Upper lobe of left lung (tissue), 6 donors: ENCODE results near the gene NSUN5. TPM values are rescaled to one million over a fixed set of nuclear protein-coding genes. Genes with fewer than 3 reads are reported as not detected.
"Not testable (repeated sequence)": the region's sequence is repeated elsewhere in the genome, so short reads cannot be mapped to it uniquely, and the experiment has no call there.

Experiments used
- ATAC-seq, 2 donors: fragments of 200-7000 bp; cut with Tn5 transposase; one replicate each; pipeline ENCODE4 v1.9.1; 2022; ENCODE audit warnings: mild to moderate bottlenecking in 2 of 2, moderate library complexity in 2 of 2; ENCODE audit not compliant: low FRiP score in 2 of 2
- DNase-seq, 2 donors: peaks; one replicate each; pipeline ENCODE4 v3.0.0-alpha.2; 2019 to 2020
- H3K27ac ChIP-seq, 4 donors: fragments of 200-600 bp; sonication (generic); one replicate each; pipeline ENCODE4 v1.5.1; 2016 to 2019
- H3K27me3 ChIP-seq, 4 donors: fragments of 200-600 bp; sonication (generic); one replicate each; pipeline ENCODE4 v1.5.1; 2017 to 2019
- H3K36me3 ChIP-seq, 4 donors: fragments of 200-600 bp; sonication (generic); one replicate each; pipeline ENCODE4 v1.5.1; 2016 to 2019
- H3K4me1 ChIP-seq, 4 donors: fragments of 200-600 bp; sonication (generic); one replicate each; pipeline ENCODE4 v1.5.1; 2018 to 2019
- H3K4me3 ChIP-seq, 4 donors: fragments of 200-600 bp; sonication (generic); one replicate each; pipeline ENCODE4 v1.5.1; 2017 to 2019; ENCODE audit warnings: mild to moderate bottlenecking in 2 of 4, moderate library complexity in 1 of 4
- H3K9me3 ChIP-seq, 4 donors: fragments of 200-600 bp; sonication (generic); one replicate each; pipeline ENCODE4 v1.5.1; 2018 to 2019
- EP300 ChIP-seq, 4 donors: sonication (generic); formaldehyde crosslinking; IDR thresholded peaks; one replicate each; pipeline ENCODE4 v1.5.1; 2017; ENCODE audit warnings: antibody characterized with exemption in 4 of 4, control low read depth in 2 of 4
- POLR2A ChIP-seq, 4 donors: fragments of 450-650 bp; IDR thresholded peaks; one replicate each; pipeline ENCODE4 v1.5.1; 2016 to 2017; ENCODE audit warnings: antibody characterized with exemption in 4 of 4, mild to moderate bottlenecking in 2 of 4
- POLR2AphosphoS5 ChIP-seq, 2 donors: sonication (generic); formaldehyde crosslinking; IDR thresholded peaks; one replicate each; pipeline ENCODE4 v1.5.1; 2017; ENCODE audit warnings: antibody characterized with exemption in 2 of 2
- WGBS, 2 donors: methylation state at CpG; one replicate each; pipeline ENCODE4 v1.1.5; 2017 to 2018; 5-methylcytosine and 5-hydroxymethylcytosine counted together
- total RNA-seq, 6 donors: library from RNA; depleted of rRNA in 4 of 6; stranded (reverse); fragments of >200 nt in 4 of 6; gene quantifications; one replicate each; pipeline versions ENCODE4 v1.1.0 to v1.2.1, GENCODE V29; 2016 to 2021
- TF ChIP-seq, protein P1 (sequence below), 6 experiments: fragments of 450-650 bp in 4 of 6; fragments of 200-600 bp in 2 of 6; sonication (generic) in 2 of 6; IDR thresholded peaks; one replicate each; pipeline ENCODE4 v1.5.1; 2016 to 2019; ENCODE audit warnings: antibody characterized with exemption in 6 of 6
- donor health status: DM: no; HTN: no; CAD: no; lungs with moderate emphysema.
- donor health status: DM: no; HTN: yes; CAD: no; lungs with severe emphysema.

Gene NSUN5
- total RNA-seq, 6 donors from 2014 or later = 19.4 to 34.5 (median 30.9) TPM

DNA sequence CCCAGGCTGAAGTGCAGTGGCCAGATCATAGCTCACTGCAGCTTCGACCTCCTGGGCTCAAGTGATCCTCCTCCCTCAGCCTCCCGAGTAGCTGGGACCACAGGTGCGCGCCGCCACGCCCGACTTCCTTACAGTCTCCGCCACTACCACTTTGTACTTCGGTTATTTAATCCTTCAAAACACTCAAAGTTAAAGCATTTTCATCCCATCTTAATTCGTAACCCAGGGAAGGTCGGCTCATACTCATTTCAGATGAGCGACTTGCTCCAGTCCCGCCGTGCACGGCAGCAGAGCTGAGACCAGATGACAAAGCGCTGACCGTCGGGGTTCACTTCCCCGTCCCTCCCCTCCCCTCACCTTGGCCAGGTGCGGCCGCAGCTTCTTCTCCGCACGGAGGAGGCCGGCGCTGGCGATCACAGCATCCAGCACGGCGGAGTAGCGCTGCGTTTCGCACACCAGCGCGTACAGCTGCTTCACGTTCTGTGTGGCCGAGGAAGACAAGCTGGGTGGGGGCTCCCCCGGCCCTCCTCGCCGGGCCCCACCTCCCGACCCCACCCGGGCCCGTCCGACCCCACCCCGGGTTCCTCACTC is 457 bp downstream of the NSUN5 start:
- no peaks in the 10 kb centered on the region for H3K27me3 ChIP-seq
- peaks cover 4 to 35% (median 29%) of the 10 kb centered on the region in 4 donors for H3K36me3 ChIP-seq
- WGBS, 2 donors = 15 to 26% methylated on average over 25 to 37 of the region's 43 CpGs
- H3K4me3 ChIP-seq = peak overlapping the region; percentile 69 to 98 (median 84)
- DNase-seq (peak in 1 of 2 donors; percentile 80), ATAC-seq (peak; percentile 52 to 53)
- peaks cover 8 to 24% (median 14%) of the 10 kb centered on the region in 4 donors for H3K4me1 ChIP-seq
- no peaks in the 10 kb centered on the region for H3K9me3 ChIP-seq
- TF ChIP-seq POLR2AphosphoS5 (IDR thresholded peaks at IDR 0.05) (no peak), EP300 (IDR thresholded peaks at IDR 0.05) (no peak), POLR2A (IDR thresholded peaks at IDR 0.05) (no peak)
- TF ChIP-seq, protein P1, sequence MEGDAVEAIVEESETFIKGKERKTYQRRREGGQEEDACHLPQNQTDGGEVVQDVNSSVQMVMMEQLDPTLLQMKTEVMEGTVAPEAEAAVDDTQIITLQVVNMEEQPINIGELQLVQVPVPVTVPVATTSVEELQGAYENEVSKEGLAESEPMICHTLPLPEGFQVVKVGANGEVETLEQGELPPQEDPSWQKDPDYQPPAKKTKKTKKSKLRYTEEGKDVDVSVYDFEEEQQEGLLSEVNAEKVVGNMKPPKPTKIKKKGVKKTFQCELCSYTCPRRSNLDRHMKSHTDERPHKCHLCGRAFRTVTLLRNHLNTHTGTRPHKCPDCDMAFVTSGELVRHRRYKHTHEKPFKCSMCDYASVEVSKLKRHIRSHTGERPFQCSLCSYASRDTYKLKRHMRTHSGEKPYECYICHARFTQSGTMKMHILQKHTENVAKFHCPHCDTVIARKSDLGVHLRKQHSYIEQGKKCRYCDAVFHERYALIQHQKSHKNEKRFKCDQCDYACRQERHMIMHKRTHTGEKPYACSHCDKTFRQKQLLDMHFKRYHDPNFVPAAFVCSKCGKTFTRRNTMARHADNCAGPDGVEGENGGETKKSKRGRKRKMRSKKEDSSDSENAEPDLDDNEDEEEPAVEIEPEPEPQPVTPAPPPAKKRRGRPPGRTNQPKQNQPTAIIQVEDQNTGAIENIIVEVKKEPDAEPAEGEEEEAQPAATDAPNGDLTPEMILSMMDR (IDR thresholded peaks at IDR 0.05) = no peak
- H3K27ac ChIP-seq = peak overlapping the region; percentile 60 to 86 (median 81)

DNA sequence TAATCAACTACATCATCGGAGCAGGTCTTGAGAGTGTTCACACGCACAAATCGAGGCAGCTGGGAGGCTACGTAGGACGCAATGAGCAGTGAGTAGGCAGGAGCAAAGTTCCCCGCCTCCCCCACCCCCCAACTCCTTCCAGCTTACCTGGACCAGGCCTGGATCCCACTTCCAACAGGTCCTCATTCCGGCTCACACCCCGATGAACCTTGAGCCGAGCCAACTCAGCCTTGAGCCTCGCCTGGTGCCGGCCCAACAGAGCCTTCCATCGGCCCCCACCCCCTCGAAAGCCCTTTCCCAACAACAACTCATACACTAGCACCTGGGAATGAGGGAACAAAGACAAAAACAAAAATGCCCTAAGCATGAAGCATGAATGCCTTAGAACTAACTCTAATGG is 1.2 kb downstream of the NSUN5 start:
- Histone ChIP-seq H3K36me3 (peaks cover 4 to 39% (median 33%) of the 10 kb centered on the region in 4 donors), H3K4me1 (peaks cover 8 to 24% (median 14%) of the 10 kb centered on the region in 4 donors), H3K9me3 (no peaks in the 10 kb centered on the region), H3K27me3 (no peaks in the 10 kb centered on the region), H3K27ac (no peak overlapping the region), H3K4me3 (peak overlapping the region in 1 of 4 donors; percentile 98)
- WGBS, 2 donors = 94% methylated on average over 13 of the region's 13 CpGs
- DNase-seq (no peak), ATAC-seq (no peak)
- TF ChIP-seq, protein P1 (IDR thresholded peaks at IDR 0.05) = no peak
- TF ChIP-seq POLR2A (IDR thresholded peaks at IDR 0.05) = no peak

DNA sequence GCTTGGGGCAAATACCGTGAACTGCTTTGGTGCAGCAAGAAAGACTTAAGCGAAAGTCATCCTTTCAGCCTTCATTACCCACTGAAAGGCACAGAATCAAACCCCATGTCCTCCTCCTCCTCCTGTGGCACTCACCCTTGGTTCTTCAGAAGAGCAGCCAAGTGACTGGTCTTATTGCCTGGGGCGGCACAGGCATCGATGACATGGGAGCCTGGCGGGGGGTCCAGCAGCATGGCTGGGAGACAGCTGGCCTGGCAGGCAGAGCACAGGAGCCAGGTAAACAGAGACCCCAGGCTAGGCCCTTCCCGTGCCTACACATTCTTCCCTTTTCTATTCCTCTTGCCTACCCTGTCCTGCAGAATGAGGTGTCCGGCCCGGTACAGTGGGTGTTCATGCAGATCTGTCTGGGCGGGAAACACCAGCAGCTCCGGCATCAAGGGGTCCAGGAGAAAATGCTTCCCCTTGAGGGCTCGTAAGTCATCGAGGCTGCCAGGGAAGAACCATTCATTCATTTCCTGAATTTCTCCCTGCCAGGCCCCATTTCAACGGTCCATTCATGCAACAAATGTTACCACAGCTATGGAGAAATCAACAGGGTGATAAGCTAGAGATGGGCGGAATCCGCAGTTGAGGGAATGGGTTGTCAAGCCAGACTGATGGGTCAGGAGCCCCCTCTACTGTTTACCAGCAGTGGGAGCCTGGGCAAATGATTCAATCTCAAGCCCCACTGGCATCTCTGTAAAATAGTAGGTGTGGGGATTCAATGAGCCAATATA is 3.8 kb downstream of the NSUN5 start:
- H3K4me3 ChIP-seq, H3K27me3 ChIP-seq, H3K9me3 ChIP-seq, ATAC-seq, H3K27ac ChIP-seq: not testable (repeated sequence)
- H3K36me3 ChIP-seq = peaks cover 4 to 39% (median 33%) of the 10 kb centered on the region in 4 donors
- H3K4me1 ChIP-seq = peaks cover 8 to 24% (median 14%) of the 10 kb centered on the region in 4 donors
- DNase-seq = peak in 1 of 2 donors; percentile 42
- 73 to 85% methylated on average over 8 to 9 of the region's 15 CpGs for WGBS, 2 donors

DNA sequence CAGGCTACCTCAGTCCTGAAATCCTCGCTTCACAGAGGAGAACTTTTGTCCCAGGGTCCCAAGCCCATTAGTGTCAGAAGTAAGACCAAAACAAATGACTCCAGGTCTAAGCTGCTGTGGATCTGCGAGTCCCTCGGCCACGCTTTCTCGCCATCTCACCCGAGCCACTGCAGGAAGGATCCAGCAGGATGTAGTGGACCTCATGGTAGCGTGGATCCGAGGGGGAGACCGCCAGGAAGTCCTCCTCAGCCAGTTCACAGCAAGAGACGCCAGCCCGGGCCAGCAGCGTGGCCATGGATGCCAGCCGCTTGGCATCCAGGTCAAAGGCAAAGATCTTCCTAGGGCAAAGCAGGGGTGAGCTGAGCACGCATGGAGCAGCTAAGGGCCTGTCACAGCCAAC is 4.6 kb downstream of the NSUN5 start:
- DNase-seq (peak in 1 of 2 donors; percentile 38), ATAC-seq (no peak)
- peaks cover 4 to 39% (median 33%) of the 10 kb centered on the region in 4 donors for H3K36me3 ChIP-seq
- H3K27ac ChIP-seq = no peak overlapping the region
- 94 to 95% methylated on average over 9 to 14 of the region's 14 CpGs for WGBS, 2 donors
- no peaks in the 10 kb centered on the region for H3K27me3 ChIP-seq
- peaks cover 6 to 20% (median 10%) of the 10 kb centered on the region in 4 donors for H3K4me1 ChIP-seq
- no peak for TF ChIP-seq POLR2AphosphoS5 (IDR thresholded peaks at IDR 0.05)
- TF ChIP-seq EP300 (IDR thresholded peaks at IDR 0.05) = no peak
- TF ChIP-seq, protein P1 (IDR thresholded peaks at IDR 0.05) = no peak
- TF ChIP-seq POLR2A (IDR thresholded peaks at IDR 0.05) = no peak
- no peak overlapping the region for H3K4me3 ChIP-seq
- H3K9me3 ChIP-seq = no peaks in the 10 kb centered on the region

DNA sequence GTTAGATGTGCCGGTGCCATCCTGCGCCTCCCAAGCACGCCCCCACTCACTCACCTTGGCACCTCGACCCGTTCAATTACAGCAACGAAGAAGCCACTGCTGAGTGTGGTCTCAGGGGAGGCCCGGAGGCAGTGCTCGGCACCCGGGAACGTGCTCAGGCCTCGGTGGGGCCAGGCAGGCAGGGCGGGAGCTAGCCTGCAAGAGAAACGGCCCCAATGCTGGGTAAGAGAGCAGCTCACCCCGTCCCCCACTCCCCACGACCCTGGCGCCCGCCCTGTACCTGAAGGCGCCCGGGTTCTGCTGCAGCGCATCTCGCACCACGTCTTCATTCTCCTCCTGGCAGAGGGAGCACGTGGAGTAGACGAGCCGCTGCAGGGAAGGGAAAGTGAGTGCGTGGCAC is 5.1 kb downstream of the NSUN5 start:
- Histone ChIP-seq H3K9me3 (no peaks in the 10 kb centered on the region), H3K4me1 (peaks cover 3 to 16% (median 8%) of the 10 kb centered on the region in 4 donors), H3K4me3 (no peak overlapping the region), H3K36me3 (peaks cover 4 to 39% (median 33%) of the 10 kb centered on the region in 4 donors), H3K27me3 (no peaks in the 10 kb centered on the region), H3K27ac (no peak overlapping the region)
- WGBS, 2 donors = 96% methylated on average over 19 to 25 of the region's 26 CpGs
- TF ChIP-seq, protein P1 (IDR thresholded peaks at IDR 0.05) = no peak
- DNase-seq = peak in 1 of 2 donors; percentile 73
- no peak for ATAC-seq

DNA sequence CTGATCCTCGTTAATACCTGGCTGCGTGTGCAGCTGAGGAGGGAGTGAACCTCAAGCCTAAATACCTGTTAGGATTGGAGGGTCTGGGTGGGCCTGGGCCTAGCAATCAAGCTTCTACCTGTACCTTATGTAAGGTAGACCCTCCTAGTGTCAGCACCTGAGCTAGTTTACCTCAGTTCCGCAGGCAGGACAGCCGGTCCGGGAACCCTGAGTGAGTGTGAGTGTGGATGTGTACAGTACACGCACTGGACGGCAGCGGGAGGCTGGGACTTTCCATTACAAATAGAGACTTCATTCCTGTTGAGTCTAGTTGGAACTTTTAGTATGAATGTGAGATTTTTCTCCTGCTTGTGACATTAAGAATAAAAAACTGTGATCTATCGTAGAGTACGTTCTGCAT is 5.8 kb downstream of the NSUN5 start:
- Histone ChIP-seq H3K36me3 (peaks cover 4 to 39% (median 33%) of the 10 kb centered on the region in 4 donors), H3K4me1 (peaks cover 2 to 10% (median 3%) of the 10 kb centered on the region in 4 donors)
- H3K27me3 ChIP-seq, ATAC-seq, H3K9me3 ChIP-seq, H3K27ac ChIP-seq, H3K4me3 ChIP-seq, DNase-seq: not testable (repeated sequence)
- WGBS, 2 donors = 89 to 99% methylated on average over 7 to 10 of the region's 10 CpGs

DNA sequence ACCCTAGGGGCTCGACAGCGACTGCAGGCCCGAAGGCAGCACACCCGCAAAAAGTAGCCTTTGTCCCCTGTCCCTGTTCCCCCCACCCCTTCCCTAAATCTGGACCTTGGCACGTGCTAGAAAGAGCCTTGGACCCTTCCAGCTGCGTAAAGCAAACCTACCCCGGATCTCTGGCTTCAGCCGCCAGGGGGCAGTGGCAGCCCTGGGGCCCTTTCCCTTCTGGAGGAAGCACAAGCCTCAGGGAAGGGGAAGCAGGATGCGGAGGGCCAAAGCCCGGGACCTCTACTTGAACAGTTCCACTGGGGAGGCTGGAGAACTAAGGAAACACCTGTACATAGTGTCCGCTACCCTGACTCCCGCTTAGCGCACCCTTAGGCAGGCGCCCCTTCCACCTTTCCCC is 7.5 kb downstream of the NSUN5 start:
- H3K4me3 ChIP-seq, H3K4me1 ChIP-seq, H3K9me3 ChIP-seq, DNase-seq, H3K27me3 ChIP-seq, H3K27ac ChIP-seq: not testable (repeated sequence)
- peak in 1 of 2 donors; percentile 28 for ATAC-seq
- peaks cover 4 to 32% (median 27%) of the 10 kb centered on the region in 4 donors for H3K36me3 ChIP-seq
- WGBS, 2 donors = 90 to 93% methylated on average over 4 to 8 of the region's 14 CpGs

DNA sequence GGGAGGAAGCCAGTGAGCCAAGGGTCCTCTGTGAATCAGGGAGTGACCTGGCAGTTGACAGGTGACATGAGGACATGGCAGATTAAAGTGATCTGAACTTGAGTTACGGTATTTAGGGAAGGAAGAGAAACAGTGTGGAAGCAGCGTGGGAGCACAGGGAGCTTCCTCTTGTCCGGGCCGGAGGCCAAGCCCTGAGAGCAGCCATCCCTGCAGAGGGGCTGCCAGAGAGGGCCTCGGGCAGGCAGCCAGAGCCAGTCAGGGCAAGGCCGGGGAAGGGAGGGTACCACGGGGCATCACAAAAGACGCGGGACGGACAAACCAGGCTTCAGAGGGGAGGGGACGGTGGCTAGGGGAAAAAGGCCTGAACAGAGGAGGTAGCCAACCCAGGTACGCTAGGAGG is 8.8 kb downstream of the NSUN5 start:
- DNase-seq, ATAC-seq, H3K9me3 ChIP-seq, H3K4me3 ChIP-seq, H3K27me3 ChIP-seq, H3K4me1 ChIP-seq, H3K27ac ChIP-seq: not testable (repeated sequence)
- H3K36me3 ChIP-seq = peaks cover 4 to 21% (median 19%) of the 10 kb centered on the region in 4 donors
- WGBS, 2 donors = 54% methylated on average over 7 of the region's 12 CpGs; no CpG with 5 or more reads in 1 of the 2 donors
